HepG2 (cell line): ENCODE results near the gene SDE2. TPM values are rescaled to one million over a fixed set of nuclear protein-coding genes. Genes with fewer than 3 reads are reported as not detected.

Experiments
- ASH2L ChIP-seq: fragments of 300-600, 200-600 bp; sonication (generic); IDR thresholded peaks from 2 replicates; pipeline ENCODE4 v1.7.0; 2017; ENCODE audit warnings: low read depth, mild to moderate bottlenecking, moderate library complexity, mixed read lengths, low read length; ENCODE audit not compliant: insufficient read length
- CBX2 ChIP-seq, 2 experiments: fragments of 200-600 bp in 1 of 2; sonication (generic); formaldehyde crosslinking in 1 of 2; IDR thresholded peaks; 2 replicates each; pipeline versions ENCODE4 v1.7.0 to v1.8.1; 2018 to 2022; ENCODE audit warnings: low read depth in 2 of 2, low read length in 1 of 2, mild to moderate bottlenecking in 1 of 2, missing genetic modification reagents in 1 of 2
- ESRRA ChIP-seq: sonication (generic); formaldehyde crosslinking; IDR thresholded peaks from 2 replicates; pipeline ENCODE4 v1.5.1; 2020; ENCODE audit warnings: mild to moderate bottlenecking, low read depth, missing genetic modification reagents
- ETV6 ChIP-seq: sonication (generic); formaldehyde crosslinking; conservative IDR thresholded peaks from 2 replicates; pipeline ENCODE4 v1.4.0; 2020; ENCODE audit warnings: missing genetic modification reagents
- GPN1 ChIP-seq: sonication (generic); formaldehyde crosslinking; IDR thresholded peaks from 2 replicates; pipeline ENCODE4 v1.5.1; 2020; ENCODE audit warnings: missing genetic modification reagents, borderline replicate concordance
- HHEX ChIP-seq: IDR thresholded peaks from 2 replicates; pipeline ENCODE4 v1.6.1; 2016; ENCODE audit warnings: control low read depth
- HOXA3 ChIP-seq: sonication (generic); formaldehyde crosslinking; IDR thresholded peaks from 2 replicates; pipeline ENCODE4 v1.5.0; 2020; ENCODE audit warnings: missing genetic modification reagents
- KDM4B ChIP-seq: sonication (generic); formaldehyde crosslinking; IDR thresholded peaks from 2 replicates; pipeline ENCODE4 v1.4.0; 2020; ENCODE audit warnings: missing genetic modification reagents
- KMT2A ChIP-seq: sonication (generic); formaldehyde crosslinking; IDR thresholded peaks from 2 replicates; pipeline ENCODE4 v1.4.0; 2020; ENCODE audit warnings: missing genetic modification reagents
- MYNN ChIP-seq: sonication (generic); formaldehyde crosslinking; IDR thresholded peaks from 2 replicates; pipeline ENCODE4 v1.4.0; 2020; ENCODE audit warnings: mild to moderate bottlenecking, low read depth, missing genetic modification reagents
- NR2F2 ChIP-seq: IDR thresholded peaks from 2 replicates; pipeline ENCODE4 v1.6.1; 2012; ENCODE audit warnings: low read depth, inconsistent platforms, borderline replicate concordance
- RBFOX2 ChIP-seq: fragments of 200-400 bp; formaldehyde crosslinking; IDR thresholded peaks from 2 replicates; pipeline ENCODE4 v1.6.1; 2017; ENCODE audit warnings: low read depth, mild to moderate bottlenecking, low read length
- SOX13 ChIP-seq, 3 experiments: fragments of 450-650 bp in 1 of 3; sonication (generic) in 1 of 3; formaldehyde crosslinking in 1 of 3; IDR thresholded peaks in 2 of 3; conservative IDR thresholded peaks in 1 of 3; 2 replicates each; pipeline versions ENCODE4 v1.5.0 to v1.6.1; 2016 to 2020; ENCODE audit warnings: antibody characterized with exemption in 1 of 3, mild to moderate bottlenecking in 1 of 3, missing compliant biosample characterization in 1 of 3, missing genetic modification reagents in 1 of 3, moderate library complexity in 1 of 3
- SP140L ChIP-seq: sonication (generic); formaldehyde crosslinking; IDR thresholded peaks from 2 replicates; pipeline ENCODE4 v1.4.0; 2020; ENCODE audit warnings: missing genetic modification reagents, borderline replicate concordance
- TBP ChIP-seq: sonication (generic); formaldehyde crosslinking; IDR thresholded peaks from 2 replicates; pipeline ENCODE4 v1.5.0; 2020; ENCODE audit warnings: missing genetic modification reagents
- polyA plus RNA-seq, 8 experiments: library from polyadenylated mRNA; depleted of rRNA in 3 of 8; stranded (reverse) in 7 of 8; unstranded in 1 of 8; fragments of >200 nt; fragmentation: Illumina TruSeq in 4 of 8; extraction: Trizol in 4 of 8; gene quantifications; 2 replicates each; pipeline versions ENCODE4 v1.2.1 to v1.2.3, GENCODE V29; 2011 to 2016; ENCODE audit warnings: low read depth in 4 of 8, missing spikeins in 1 of 8, mixed read lengths in 1 of 8; ENCODE audit not compliant: insufficient read depth in 1 of 8
- total RNA-seq, 5 experiments: library from RNA; depleted of rRNA; stranded (reverse); fragments of >200 nt; fragmentation: Illumina TruSeq; extraction: Trizol; gene quantifications; 2 replicates each; pipeline ENCODE4 v1.2.3, GENCODE V29; 2016; ENCODE audit warnings: low read depth in 1 of 5
- TF ChIP-seq, protein P1 (sequence below), 2 experiments: fragments of 450-650 bp in 1 of 2; sonication (generic) in 1 of 2; formaldehyde crosslinking in 1 of 2; IDR thresholded peaks; 2 replicates each; pipeline versions ENCODE4 v1.6.1 to v1.8.0; 2016 to 2022; ENCODE audit warnings: antibody characterized with exemption in 1 of 2, mild to moderate bottlenecking in 1 of 2, missing genetic modification reagents in 1 of 2
- TF ChIP-seq, protein P2 (sequence below): sonication (generic); formaldehyde crosslinking; IDR thresholded peaks from 2 replicates; pipeline ENCODE4 v1.4.0; 2020; ENCODE audit warnings: missing genetic modification reagents

SDE2 gene
- total and polyA plus RNA-seq, 2 of the 13 experiments (the other 11 are each of a cell fraction or from before 2014, with no cell fraction given), result 10.8 to 19.6 TPM

DNA sequence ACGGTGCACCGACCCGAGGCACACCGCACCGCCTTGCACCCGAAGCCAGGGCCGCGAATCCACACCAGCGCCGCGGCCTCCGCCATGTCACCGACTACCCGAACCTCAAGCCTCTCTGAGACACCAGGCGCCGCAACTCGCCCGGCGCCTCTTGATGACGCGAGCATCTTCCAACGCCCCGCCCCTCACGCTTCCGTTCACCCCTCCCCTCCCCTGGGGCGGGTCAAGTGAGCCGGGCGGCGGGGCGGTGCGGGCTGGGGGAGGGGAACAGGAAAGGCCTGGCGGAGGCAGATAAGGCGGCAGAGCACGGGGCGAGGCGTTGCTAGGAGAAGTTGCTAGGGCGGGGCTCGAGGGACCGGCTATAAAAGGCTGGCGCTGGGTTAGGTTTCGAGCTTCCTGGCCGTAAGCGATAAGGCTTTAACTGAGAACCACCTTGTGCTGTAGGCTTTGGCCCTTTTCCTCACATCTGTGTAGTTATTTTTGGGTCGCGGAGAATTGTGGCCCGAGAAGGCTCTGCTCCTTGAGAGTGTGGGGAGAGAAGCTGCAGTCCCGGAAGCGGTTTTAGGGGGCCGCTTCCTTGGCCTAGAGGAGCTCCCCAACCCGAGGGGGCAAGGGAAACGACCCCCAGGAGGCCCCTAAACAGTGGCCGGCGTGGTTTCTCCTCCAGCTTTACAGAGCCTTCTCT, at the start of gene SDE2 (continued):
- TF ChIP-seq, protein P1, sequence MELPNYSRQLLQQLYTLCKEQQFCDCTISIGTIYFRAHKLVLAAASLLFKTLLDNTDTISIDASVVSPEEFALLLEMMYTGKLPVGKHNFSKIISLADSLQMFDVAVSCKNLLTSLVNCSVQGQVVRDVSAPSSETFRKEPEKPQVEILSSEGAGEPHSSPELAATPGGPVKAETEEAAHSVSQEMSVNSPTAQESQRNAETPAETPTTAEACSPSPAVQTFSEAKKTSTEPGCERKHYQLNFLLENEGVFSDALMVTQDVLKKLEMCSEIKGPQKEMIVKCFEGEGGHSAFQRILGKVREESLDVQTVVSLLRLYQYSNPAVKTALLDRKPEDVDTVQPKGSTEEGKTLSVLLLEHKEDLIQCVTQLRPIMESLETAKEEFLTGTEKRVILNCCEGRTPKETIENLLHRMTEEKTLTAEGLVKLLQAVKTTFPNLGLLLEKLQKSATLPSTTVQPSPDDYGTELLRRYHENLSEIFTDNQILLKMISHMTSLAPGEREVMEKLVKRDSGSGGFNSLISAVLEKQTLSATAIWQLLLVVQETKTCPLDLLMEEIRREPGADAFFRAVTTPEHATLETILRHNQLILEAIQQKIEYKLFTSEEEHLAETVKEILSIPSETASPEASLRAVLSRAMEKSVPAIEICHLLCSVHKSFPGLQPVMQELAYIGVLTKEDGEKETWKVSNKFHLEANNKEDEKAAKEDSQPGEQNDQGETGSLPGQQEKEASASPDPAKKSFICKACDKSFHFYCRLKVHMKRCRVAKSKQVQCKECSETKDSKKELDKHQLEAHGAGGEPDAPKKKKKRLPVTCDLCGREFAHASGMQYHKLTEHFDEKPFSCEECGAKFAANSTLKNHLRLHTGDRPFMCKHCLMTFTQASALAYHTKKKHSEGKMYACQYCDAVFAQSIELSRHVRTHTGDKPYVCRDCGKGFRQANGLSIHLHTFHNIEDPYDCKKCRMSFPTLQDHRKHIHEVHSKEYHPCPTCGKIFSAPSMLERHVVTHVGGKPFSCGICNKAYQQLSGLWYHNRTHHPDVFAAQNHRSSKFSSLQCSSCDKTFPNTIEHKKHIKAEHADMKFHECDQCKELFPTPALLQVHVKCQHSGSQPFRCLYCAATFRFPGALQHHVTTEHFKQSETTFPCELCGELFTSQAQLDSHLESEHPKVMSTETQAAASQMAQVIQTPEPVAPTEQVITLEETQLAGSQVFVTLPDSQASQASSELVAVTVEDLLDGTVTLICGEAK (IDR thresholded peaks at IDR 0.05), result no peak
- TF ChIP-seq, protein P1 (CRISPR knock-in tag; IDR thresholded peaks at IDR 0.05), result no peak
- no peak for TF ChIP-seq SP140L (CRISPR knock-in tag)
- no peak for TF ChIP-seq GPN1
- TF ChIP-seq MYNN, result no peak; the same call in 1 of the 2 replicates
- peak; percentile 26; the same call in 1 of the 2 replicates for TF ChIP-seq NR2F2
- TF ChIP-seq KDM4B (CRISPR knock-in tag), result peak; percentile 42; the same call in 1 of the 2 replicates
- no peak for TF ChIP-seq HHEX
- TF ChIP-seq CBX2 (IDR thresholded peaks at IDR 0.05; ENCODE audit: low read depth, low read length), result no peak
- TF ChIP-seq CBX2 (CRISPR knock-in tag; IDR thresholded peaks at IDR 0.05; ENCODE audit: low read depth), result no peak
- no peak for TF ChIP-seq TBP (CRISPR knock-in tag)
- TF ChIP-seq ETV6 (CRISPR knock-in tag), result no peak
- peak; percentile 48; the same call in 1 of the 2 replicates for TF ChIP-seq ESRRA (CRISPR knock-in tag)
- TF ChIP-seq, protein P2, sequence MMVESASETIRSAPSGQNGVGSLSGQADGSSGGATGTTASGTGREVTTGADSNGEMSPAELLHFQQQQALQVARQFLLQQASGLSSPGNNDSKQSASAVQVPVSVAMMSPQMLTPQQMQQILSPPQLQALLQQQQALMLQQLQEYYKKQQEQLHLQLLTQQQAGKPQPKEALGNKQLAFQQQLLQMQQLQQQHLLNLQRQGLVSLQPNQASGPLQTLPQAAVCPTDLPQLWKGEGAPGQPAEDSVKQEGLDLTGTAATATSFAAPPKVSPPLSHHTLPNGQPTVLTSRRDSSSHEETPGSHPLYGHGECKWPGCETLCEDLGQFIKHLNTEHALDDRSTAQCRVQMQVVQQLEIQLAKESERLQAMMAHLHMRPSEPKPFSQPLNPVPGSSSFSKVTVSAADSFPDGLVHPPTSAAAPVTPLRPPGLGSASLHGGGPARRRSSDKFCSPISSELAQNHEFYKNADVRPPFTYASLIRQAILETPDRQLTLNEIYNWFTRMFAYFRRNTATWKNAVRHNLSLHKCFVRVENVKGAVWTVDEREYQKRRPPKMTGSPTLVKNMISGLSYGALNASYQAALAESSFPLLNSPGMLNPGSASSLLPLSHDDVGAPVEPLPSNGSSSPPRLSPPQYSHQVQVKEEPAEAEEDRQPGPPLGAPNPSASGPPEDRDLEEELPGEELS (CRISPR knock-in tag), result peak; percentile 49; the same call in 1 of the 2 replicates
- peak; percentile 42; the same call in 1 of the 2 replicates for TF ChIP-seq SOX13 (IDR thresholded peaks at IDR 0.05)
- peak in 1 of 2 experiments; percentile 53; a peak in 2 of 4 replicates for TF ChIP-seq SOX13 (CRISPR knock-in tag; conservative IDR thresholded peaks at IDR 0.05 in 1 of 2, IDR thresholded peaks at IDR 0.05 in 1 of 2)
- TF ChIP-seq ASH2L, result peak; percentile 93
- TF ChIP-seq HOXA3 (CRISPR knock-in tag), result peak; percentile 95
- TF ChIP-seq RBFOX2, result peak; percentile 92
- peak; percentile 85 for TF ChIP-seq KMT2A
